ENCODE results near the gene ZNF724.
"Not testable (repeated sequence)": the region's sequence is repeated elsewhere in the genome, so short reads cannot be mapped to it uniquely, and the experiment has no call there.

The ZNF724 gene

GRCh38 chr19:23249911-23250649 lies at the start of gene ZNF724:
Gene ZNF724, minus strand, starts transcription at chr19:23250394. Its CDS starts 152 bp downstream, at chr19:23250242.
- DNase-seq = peak; percentile 25 to 97 (median 87)

- no peak for DNase-seq
These were observed 43.9 kb upstream of the ZNF724 start for GRCh38 chr19:23294141-23294540.

- DNase-seq = not testable (repeated sequence)
These were observed 39.8 kb upstream of the ZNF724 start for GRCh38 chr19:23289966-23290365.

DNA sequence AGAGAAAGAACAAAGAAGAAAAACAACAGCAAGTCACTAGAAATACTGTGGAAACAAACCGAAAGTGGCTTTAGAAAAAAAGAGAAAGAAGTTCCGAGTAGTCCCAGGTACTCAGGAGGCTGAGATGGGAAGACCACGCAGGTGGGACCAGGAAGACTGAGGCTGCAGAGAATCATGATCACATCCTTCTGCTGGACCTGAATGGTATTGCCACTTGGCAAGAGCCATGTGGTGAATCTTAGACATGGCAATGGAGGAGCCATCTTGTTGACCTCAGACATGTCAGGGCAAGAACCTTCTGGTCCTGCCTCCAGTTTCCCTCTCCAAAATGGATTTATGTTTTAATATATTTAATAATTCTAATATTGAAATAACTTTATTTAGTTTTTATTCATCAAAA lies 37.4 kb upstream of the ZNF724 start:
- no peak for DNase-seq

GRCh38 chr19:23286477-23286876 lies 36.3 kb upstream of the ZNF724 start:
- no peak for DNase-seq

DNA sequence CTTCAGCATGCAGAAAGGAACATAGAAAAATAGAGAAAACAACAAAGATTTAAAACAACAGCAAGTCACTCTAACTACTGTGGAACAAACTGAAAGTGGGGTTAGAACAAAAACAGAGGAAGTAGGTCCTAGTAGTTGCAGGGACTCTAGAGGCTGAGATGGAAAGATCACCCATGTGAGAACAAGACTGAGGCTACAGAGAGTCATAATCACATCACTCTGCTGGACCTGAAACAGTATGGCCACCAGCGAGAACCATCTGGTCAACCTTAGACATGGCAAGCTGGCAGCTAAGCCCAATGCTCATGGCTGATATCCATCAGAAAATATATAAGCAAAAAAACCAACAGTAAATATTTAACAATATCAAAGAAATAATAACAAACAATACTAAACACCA lies 35.8 kb upstream of the ZNF724 start:
- no peak for DNase-seq

DNA sequence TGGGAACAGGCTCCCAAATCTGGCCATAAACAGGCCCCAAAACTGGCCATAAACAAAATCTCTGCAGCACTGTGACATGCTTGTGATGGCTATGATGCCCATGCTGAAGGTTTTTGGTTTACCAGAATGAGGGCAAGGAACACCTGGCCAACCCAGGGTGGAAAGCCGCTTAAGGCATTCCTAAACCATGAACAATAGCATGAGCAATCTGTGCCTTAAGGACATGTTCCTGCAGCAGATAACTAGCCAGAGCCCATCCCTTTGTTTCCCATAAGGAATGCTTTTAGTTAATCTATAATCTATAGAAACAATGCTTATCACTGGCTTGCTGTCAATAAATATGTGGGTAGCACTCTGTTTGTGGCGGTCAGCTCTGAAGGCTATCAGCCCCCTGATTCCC lies 35.1 kb upstream of the ZNF724 start:
- not testable (repeated sequence) for DNase-seq

- peak in 12 of 51 donors; percentile 2 to 39 (median 8) for DNase-seq
These were observed 33.7 kb upstream of the ZNF724 start for GRCh38 chr19:23283925-23284324.

- no peak for DNase-seq
These were observed 31.6 kb upstream of the ZNF724 start for GRCh38 chr19:23281663-23282276.

DNA sequence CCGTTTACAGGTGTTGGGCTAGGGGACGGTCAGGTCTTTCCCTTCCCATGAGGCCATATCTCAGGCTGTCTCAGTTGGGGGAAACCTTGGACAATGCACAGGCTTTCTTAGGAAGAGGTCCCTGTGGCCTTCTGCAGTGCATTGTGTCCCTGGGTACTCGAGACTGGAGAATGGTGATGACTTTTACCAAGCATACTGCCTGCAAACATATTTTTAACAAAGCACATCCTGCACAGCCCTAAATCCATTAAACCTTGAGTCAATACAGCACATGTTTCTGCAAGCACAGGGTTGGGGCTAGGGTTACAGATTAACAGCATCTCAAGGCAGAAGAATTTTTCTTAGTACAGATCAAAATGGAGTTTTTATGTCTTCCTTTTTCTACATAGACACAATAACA lies 27.9 kb upstream of the ZNF724 start:
- DNase-seq = not testable (repeated sequence)

DNA sequence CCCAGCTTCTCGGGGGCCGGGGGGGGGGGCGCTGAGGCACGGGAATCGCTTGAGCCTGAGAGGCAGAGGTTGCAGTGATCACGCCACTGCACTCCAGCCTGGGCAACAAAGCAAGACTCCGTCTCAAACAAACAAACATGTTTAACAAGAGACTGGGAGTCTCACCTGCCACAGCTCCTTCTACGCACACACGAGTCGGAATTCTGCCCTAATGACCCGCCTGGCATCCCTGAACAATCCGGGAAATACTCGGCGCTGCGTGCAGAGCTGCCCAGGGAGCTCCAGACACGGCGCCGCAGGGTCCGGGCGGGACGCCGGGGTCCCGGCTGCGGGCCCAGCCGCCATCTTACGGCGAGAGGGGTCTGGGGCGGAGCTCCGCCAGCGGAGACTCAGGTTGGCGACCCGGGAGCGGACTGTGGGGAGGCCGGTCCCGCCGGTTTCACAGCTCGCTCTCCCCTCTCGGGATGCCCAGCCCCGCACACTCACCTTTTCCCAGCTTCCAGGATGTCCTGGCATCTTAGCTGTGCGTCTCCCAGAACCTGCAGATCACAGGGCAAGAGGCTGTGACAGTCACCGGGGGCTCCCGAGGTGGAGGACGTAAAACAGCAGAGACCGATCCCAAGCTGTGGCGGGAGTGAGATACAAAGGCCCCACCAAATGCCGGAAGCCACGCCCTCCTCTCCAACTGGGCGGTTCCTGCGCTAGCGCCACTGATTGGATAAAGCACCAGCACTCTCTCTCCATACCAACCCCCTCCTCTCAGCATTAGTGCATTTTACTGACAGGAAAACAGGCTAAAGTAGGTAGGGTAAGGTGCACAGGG lies 23.6 kb upstream of the ZNF724 start:
- peak; percentile 18 to 94 (median 81) for DNase-seq

DNA sequence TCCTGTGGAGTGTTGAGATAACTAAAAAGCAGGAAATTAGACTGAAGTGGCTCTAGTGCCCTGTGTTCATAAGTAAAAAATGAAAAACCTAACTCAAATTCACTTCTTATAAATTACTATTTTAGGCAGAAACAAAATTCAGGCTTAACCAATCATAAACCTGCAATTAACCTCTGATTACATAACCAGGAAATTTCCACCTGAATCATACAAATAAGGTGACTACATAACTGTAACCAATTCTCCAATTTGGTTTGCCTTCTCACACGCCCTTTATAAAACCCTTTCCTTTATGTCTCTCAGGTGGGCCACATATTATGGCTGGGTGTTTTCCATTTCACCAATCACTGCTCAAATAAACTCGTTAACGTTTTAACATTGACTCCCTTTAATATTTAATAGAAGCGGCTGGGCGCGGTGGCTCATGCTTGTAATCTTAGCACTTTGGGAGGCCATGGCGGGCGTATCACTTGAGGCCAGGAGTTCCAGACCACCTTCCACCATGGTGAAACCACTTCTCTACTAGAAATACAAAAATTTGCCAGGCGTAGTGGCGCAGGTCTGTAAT lies 22.9 kb upstream of the ZNF724 start:
- peak in 2 of 51 donors; percentile 21 to 67 for DNase-seq

GRCh38 chr19:23263870-23264590 lies 13.8 kb upstream of the ZNF724 start:
- DNase-seq = no peak

GRCh38 chr19:23263396-23263795 lies 13.2 kb upstream of the ZNF724 start:
- DNase-seq = no peak

GRCh38 chr19:23262920-23263319 lies 12.7 kb upstream of the ZNF724 start:
- DNase-seq = no peak

GRCh38 chr19:23261496-23262020 lies 11.4 kb upstream of the ZNF724 start:
- DNase-seq = no peak

DNA sequence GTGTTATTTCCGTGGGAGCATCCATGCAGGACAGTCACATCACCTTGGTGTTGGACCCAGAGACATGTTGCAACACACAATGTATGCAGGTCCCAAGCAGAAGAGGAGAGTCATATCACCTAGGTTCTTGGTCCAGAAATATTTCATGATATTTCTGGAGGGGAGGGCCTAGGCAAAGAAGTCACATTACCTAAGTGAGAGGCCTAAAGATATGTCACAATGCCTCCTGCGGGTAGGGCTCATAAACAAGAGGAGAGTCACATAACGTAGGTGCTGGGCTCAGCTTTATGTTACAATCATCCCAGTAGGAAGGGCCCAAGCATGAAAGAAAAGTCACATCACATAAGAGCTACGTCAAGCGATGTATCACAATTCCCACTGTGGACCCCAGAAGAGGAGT lies 10.8 kb upstream of the ZNF724 start:
- no peak for DNase-seq

DNA sequence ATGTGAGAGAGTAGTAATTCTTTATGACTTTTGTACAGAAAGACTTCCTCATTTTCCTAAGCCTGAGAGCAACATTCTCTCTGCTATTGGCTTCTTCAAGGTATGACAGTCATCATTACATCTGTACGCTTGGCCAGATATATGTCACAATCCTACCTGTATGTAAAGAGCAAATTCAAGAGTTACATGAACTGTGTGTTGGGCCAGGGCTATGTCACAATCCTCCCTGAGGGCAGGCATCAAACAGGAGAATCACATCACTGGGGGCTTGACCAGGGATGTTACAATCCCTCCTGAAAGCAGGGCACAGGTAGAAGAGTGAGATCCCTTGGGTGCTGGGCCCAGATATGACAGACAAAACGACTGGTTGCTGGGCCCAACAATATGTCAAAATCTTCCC lies 9.8 kb upstream of the ZNF724 start:
- DNase-seq = no peak

DNA sequence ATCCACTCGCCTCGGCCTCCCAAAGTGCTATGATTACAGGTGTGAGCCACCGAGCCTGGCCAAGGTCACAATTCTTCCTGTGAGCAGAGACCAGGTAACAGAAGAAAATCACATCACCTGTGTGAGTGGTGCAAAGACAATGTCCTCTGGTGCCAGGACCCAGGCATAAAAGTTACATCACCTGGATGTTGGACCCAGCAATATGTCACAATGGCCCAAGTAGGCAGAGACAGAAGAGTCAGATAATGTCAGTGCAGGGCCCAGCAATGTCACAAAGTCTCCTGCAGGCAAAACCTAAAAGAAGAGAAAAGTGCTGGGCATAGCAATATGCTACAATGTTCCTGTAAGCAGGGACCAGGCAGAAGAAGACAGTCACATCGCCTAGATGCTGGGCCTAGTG lies 5.5 kb upstream of the ZNF724 start:
- DNase-seq = no peak

GRCh38 chr19:23254141-23254910 lies 4.1 kb upstream of the ZNF724 start:
- DNase-seq = no peak

Measured in hypothalamus (tissue), 51 donors.